Sigmoid colon (tissue), 7 donors: ENCODE measurements around the gene NDC80. TPM values are rescaled to one million over a fixed set of nuclear protein-coding genes. Genes with fewer than 3 reads are reported as not detected.

Experiments
- DNase-seq: peaks from one replicate; pipeline ENCODE4 v3.0.0-alpha.2; 2019
- H3K27ac ChIP-seq, 4 donors: fragments of 200-600 bp; sonication (generic); one replicate each; pipeline ENCODE4 v1.5.1; 2016 to 2019; ENCODE audit warnings: mild to moderate bottlenecking in 1 of 4
- H3K27me3 ChIP-seq, 3 donors: fragments of 200-600 bp; sonication (generic); one replicate each; pipeline ENCODE4 v1.5.1; 2019; ENCODE audit warnings: mild to moderate bottlenecking in 1 of 3
- H3K36me3 ChIP-seq, 4 donors: fragments of 200-600 bp; sonication (generic); one replicate each; pipeline ENCODE4 v1.5.1; 2016 to 2019
- H3K4me1 ChIP-seq, 4 donors: fragments of 200-600 bp; sonication (generic); one replicate each; pipeline ENCODE4 v1.5.1; 2017 to 2019
- H3K4me3 ChIP-seq, 4 donors: fragments of 200-600 bp; sonication (generic); one replicate each; pipeline ENCODE4 v1.5.1; 2017 to 2019; ENCODE audit warnings: mild to moderate bottlenecking in 2 of 4, moderate library complexity in 1 of 4
- H3K9me3 ChIP-seq, 4 donors: fragments of 200-600 bp in 3 of 4; sonication (generic) in 3 of 4; one replicate each; pipeline versions ENCODE4 v1.5.1 to v1.6.1; 2013 to 2019
- CTCF ChIP-seq, 4 experiments: fragments of 450-650 bp in 3 of 4; fragments of 200-600 bp in 1 of 4; IDR thresholded peaks; one replicate each; pipeline ENCODE4 v1.5.1; 2016 to 2019; ENCODE audit warnings: antibody characterized with exemption in 4 of 4, mild to moderate bottlenecking in 3 of 4, moderate library complexity in 2 of 4
- EP300 ChIP-seq, 4 donors: sonication (generic); formaldehyde crosslinking; IDR thresholded peaks; one replicate each; pipeline ENCODE4 v1.6.1; 2017; ENCODE audit warnings: antibody characterized with exemption in 4 of 4
- POLR2A ChIP-seq, 2 donors: fragments of 450-650 bp; IDR thresholded peaks; one replicate each; pipeline ENCODE4 v1.6.1; 2016; ENCODE audit warnings: antibody characterized with exemption in 2 of 2, mild to moderate bottlenecking in 2 of 2, moderate library complexity in 2 of 2
- POLR2AphosphoS5 ChIP-seq, 4 donors: sonication (generic); formaldehyde crosslinking; IDR thresholded peaks; one replicate each; pipeline ENCODE4 v1.6.1; 2017; ENCODE audit warnings: antibody characterized with exemption in 4 of 4
- WGBS, 2 donors: extraction: QIAGEN DNeasy Blood & Tissue Kit; methylation state at CpG; one replicate each; pipeline ENCODE4 v1.1.7; 2013; 5-methylcytosine and 5-hydroxymethylcytosine counted together
- intact Hi-C: fragments of 100-400 bp; cut with DNase I; formaldehyde crosslinking; loops from one replicate; pipeline ENCODE4 v1.15.1; 2023
- polyA plus RNA-seq, 3 donors: library from polyadenylated mRNA; stranded (reverse); fragments of 200-250 nt; gene quantifications; one replicate each; pipeline ENCODE4 v1.2.3, GENCODE V29; 2013
- total RNA-seq, 4 donors: library from RNA; depleted of rRNA; stranded (reverse); fragments of >200 nt; gene quantifications; one replicate each; pipeline ENCODE4 v1.1.0, GENCODE V29; 2016
- donor health status: healthy with polysubstance abuse.
- donor health status: Bipolar disorder and iron deficiency.
- donor health status: healthy.

Gene NDC80
- total and polyA plus RNA-seq, 7 donors: 0.36 to 12.6 (median 1.2) TPM; not detected in 2

- WGBS, 2 donors: 12 to 32% methylated on average over 9 of the region's 9 CpGs
- DNase-seq: no peak
- peak overlapping the region; percentile 59 to 79 (median 67) for H3K27ac ChIP-seq
- peaks cover 0 to 4% (median 0%) of the 10 kb centered on the region in 4 donors for H3K4me1 ChIP-seq
- H3K36me3 ChIP-seq: no peaks in the 10 kb centered on the region
- H3K9me3 ChIP-seq: no peaks in the 10 kb centered on the region
- intact Hi-C loops: no loop called here
- TF ChIP-seq EP300 (IDR thresholded peaks at IDR 0.05) (no peak), CTCF (IDR thresholded peaks at IDR 0.05) (no peak), POLR2A (IDR thresholded peaks at IDR 0.05) (no peak), POLR2AphosphoS5 (IDR thresholded peaks at IDR 0.05) (no peak)
- H3K27me3 ChIP-seq: no peaks in the 10 kb centered on the region
- no peak overlapping the region for H3K4me3 ChIP-seq
Measured at GRCh38 chr18:2636126-2636631, 64.8 kb downstream of the NDC80 start.

- Histone ChIP-seq H3K4me3 (no peak overlapping the region), H3K27me3 (no peaks in the 10 kb centered on the region), H3K9me3 (no peaks in the 10 kb centered on the region), H3K27ac (peak overlapping the region in 1 of 4 donors; percentile 43), H3K4me1 (no peaks in the 10 kb centered on the region), H3K36me3 (no peaks in the 10 kb centered on the region)
- 1% methylated on average over 2 of the region's 2 CpGs for WGBS, 2 donors
- DNase-seq: no peak
- no peak for TF ChIP-seq EP300 (IDR thresholded peaks at IDR 0.05)
- TF ChIP-seq POLR2AphosphoS5 (IDR thresholded peaks at IDR 0.05): no peak
- no peak for TF ChIP-seq POLR2A (IDR thresholded peaks at IDR 0.05)
- no peak for TF ChIP-seq CTCF (IDR thresholded peaks at IDR 0.05)
- intact Hi-C loops: no loop called here
Measured at GRCh38 chr18:2641638-2642037, 70.3 kb downstream of the NDC80 start.

GRCh38 chr18:2642771-2643170 lies 71.4 kb downstream of the NDC80 start:
- no peak overlapping the region for H3K4me3 ChIP-seq
- intact Hi-C loops: no loop called here
- TF ChIP-seq EP300 (IDR thresholded peaks at IDR 0.05) (no peak), POLR2AphosphoS5 (IDR thresholded peaks at IDR 0.05) (no peak), CTCF (IDR thresholded peaks at IDR 0.05) (no peak), POLR2A (IDR thresholded peaks at IDR 0.05) (no peak)
- 74 to 76% methylated on average over 1 of the region's 1 CpG for WGBS, 2 donors
- no peak for DNase-seq
- no peak overlapping the region for H3K27ac ChIP-seq
- no peaks in the 10 kb centered on the region for H3K4me1 ChIP-seq
- H3K36me3 ChIP-seq: no peaks in the 10 kb centered on the region
- no peaks in the 10 kb centered on the region for H3K9me3 ChIP-seq
- H3K27me3 ChIP-seq: no peaks in the 10 kb centered on the region

DNA sequence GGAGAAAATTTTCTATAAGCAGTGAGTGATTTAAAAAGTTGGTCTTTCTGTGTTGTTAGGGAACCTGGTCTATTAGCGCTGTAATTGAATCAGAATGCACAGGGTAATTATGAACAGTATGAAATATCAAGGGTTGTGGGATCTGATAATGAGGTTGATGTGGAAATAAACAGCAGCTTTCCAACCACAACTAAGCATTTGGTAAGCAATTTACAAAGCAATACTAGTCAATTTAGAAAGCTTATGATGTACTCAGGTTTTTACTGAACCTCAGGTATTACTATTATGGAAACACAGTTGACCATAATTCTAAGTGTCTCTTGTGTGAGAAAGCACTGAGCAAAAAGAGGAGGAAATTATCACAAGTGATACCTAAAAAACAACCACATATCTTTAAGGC lies 73.2 kb downstream of the NDC80 start:
- H3K9me3 ChIP-seq: no peaks in the 10 kb centered on the region
- WGBS, 2 donors: 76 to 91% methylated on average over 1 of the region's 1 CpG
- H3K27me3 ChIP-seq: no peaks in the 10 kb centered on the region
- TF ChIP-seq CTCF (IDR thresholded peaks at IDR 0.05): no peak
- no peak for TF ChIP-seq POLR2A (IDR thresholded peaks at IDR 0.05)
- no peak for TF ChIP-seq POLR2AphosphoS5 (IDR thresholded peaks at IDR 0.05)
- no peak for TF ChIP-seq EP300 (IDR thresholded peaks at IDR 0.05)
- no peak for DNase-seq
- no peaks in the 10 kb centered on the region for H3K4me1 ChIP-seq
- no peak overlapping the region for H3K4me3 ChIP-seq
- intact Hi-C loops: no loop called here
- no peak overlapping the region for H3K27ac ChIP-seq
- no peaks in the 10 kb centered on the region for H3K36me3 ChIP-seq

GRCh38 chr18:2651981-2652380 lies 80.6 kb downstream of the NDC80 start:
- H3K4me3 ChIP-seq: no peak overlapping the region
- DNase-seq: no peak
- H3K36me3 ChIP-seq: no peaks in the 10 kb centered on the region
- peaks cover 0 to 8% (median under 1%) of the 10 kb centered on the region in 4 donors for H3K4me1 ChIP-seq
- intact Hi-C loops: no loop called here
- WGBS, 2 donors: 63 to 87% methylated on average over 1 of the region's 1 CpG
- no peaks in the 10 kb centered on the region for H3K27me3 ChIP-seq
- TF ChIP-seq EP300 (IDR thresholded peaks at IDR 0.05): no peak
- no peak for TF ChIP-seq POLR2AphosphoS5 (IDR thresholded peaks at IDR 0.05)
- no peak for TF ChIP-seq POLR2A (IDR thresholded peaks at IDR 0.05)
- no peak for TF ChIP-seq CTCF (IDR thresholded peaks at IDR 0.05)
- no peak overlapping the region for H3K27ac ChIP-seq
- H3K9me3 ChIP-seq: no peaks in the 10 kb centered on the region
